ENCODE measurements around the gene DMD.
"Not testable (repeated sequence)": the region's sequence is repeated elsewhere in the genome, so short reads cannot be mapped to it uniquely, and the experiment has no call there.

The DMD gene

DNA sequence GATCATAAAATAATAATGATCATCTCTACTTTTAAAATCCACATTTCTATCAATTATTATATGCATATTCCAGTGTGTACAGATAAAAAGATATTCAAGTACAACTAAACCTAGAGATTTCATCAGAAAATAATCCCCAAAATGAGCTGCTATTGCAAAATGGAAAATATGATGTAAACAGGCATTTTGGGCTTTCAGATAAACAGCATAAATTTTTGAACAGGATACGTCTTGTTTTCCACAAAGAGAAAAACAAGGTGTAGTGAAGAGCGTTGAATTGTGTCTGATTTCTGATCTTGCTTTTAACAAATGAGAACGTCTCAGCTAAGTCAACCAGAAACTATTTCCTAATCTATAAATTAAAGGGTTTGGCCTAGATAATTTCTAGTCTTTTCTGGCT, 1789.9 kb downstream of the DMD start:
- ATAC-seq: no peak
- DNase-seq: no peak

DNA sequence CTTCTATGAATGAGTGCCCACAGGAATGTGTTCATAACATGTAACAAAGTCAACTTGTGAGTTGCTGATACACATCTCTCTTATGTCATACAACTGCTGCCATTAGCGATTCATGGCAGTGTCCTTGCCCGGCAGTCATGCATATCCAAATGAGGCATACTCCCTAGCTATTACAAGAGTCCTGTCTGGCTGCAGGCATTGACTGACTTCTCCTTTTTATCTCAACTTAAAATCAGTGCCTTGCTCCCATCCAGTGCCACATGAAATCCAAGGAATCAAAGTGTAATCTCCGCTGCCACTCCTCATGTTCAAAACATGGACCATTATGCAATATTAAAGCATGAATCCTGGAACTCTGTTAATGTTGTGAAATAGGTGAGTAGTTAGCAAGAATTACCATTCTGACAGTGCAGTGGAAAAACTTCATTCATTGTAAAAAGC, 1790.6 kb downstream of the DMD start:
- no peak for DNase-seq
- no peak for ATAC-seq

DNA sequence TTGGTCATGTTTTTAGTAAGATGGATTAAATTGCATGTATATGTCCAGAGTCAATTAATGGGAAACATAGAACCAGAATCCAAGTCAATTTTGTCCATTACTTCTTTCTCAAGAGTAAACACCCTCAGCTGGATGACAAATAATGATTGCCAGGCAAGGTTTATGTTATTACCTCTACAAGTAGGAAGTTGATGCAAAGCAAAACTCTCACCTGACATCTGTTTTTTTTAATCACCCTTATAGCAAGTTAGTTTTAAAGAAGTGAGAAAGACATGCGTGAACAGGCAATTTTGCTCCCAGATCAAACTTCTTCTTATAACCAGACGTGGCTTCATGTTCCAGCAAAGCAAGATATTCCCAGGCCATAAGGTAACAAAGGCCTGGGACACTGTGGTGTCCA, 1791.0 kb downstream of the DMD start:
- ATAC-seq (no peak), DNase-seq (no peak)

DNA sequence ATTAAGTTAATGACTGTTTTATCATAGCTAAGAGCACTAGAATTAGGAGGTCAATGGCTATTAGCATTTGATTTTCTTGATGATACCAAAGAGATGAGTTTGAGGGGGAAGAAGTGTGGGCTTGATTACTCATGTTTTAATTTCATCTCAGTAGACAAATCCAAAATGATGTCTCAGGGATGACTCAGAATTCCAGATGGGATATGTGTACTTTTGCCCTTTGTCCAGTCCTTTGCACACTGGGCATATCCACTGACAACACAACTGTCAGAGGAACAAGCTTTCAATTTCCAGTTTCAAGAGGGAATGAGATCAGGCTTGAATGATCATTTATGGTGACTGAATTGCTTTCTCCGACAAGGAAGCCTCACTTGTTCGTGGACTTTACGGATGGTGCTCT, 1814.2 kb downstream of the DMD start:
- ATAC-seq (no peak), DNase-seq (no peak)

DNA sequence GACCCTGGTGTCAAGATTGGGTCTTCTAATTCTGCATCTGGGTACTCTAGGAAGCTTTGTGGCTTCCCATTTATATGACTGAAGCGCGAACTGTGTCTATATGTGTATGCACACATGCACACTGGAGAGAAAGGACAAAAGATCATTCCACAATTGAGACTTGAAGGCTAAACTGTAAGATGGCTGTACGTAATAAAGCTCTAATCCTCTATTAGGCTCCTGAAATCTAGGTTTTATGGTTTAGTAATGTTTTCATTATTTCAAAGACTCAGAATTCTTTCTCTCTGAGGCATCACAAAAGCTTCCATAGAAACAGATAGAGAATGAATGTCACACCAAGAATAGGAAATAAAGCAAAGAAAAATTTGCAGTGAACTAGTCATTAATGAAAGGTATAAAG, 1818.8 kb downstream of the DMD start:
- DNase-seq (no peak), ATAC-seq (no peak)

DNA sequence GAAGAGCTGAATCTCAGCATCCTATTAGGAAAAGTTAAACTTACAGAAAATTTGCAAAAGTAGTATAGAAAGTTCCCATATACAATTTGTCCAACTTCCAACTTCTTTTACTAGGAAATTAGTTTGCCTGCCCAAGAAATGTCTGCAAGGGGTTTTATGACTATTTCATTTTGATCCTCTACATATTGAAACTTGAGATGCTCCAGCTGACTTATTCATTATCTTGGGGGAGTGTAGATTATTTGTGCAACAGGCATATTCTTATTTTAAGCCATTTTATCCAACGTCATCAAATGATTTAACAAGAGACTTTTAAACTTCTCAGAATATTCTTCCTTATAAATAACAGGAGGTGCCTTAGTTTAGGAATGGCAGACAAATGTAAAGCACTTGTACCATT, 1822.4 kb downstream of the DMD start:
- ATAC-seq (no peak), DNase-seq (no peak)

DNA sequence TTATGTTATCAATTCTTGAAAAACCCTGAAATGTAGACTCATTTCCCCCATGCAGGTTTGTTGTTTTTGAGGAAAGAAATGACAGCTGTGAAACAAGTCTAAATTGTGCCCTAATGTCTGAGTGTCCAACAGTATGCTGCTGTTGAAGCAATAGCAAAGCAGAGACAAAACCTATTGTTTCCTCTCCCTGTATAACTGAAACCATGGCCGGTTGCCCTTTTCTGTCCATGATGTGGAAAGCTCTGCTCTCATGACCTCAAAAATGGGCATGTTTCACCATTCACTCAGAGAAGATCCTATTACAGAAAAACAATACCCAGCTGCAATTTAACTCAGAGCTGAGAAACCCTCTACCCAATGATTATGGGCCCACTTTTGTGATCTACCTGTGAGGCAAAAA, 1826.9 kb downstream of the DMD start:
- ATAC-seq: no peak
- DNase-seq: no peak

DNA sequence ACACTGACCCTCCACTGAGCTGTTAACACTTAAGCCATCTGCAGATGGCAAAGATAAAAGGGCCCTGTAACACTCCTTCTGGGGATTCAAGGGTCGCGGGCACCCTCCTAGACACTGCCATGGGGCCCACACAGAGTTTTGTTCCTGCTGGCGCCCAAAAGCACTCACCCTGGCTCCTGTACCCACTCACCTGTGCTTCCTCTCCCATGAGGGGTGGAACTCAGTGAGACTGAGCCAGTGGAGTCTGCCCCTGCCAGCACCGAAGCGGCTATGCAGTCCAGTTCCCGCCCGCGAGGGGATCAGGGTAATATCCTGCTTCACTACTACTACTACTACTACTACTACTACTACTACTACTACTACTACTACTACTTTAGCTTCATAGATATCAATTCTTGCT, 1827.4 kb downstream of the DMD start:
- no peak for ATAC-seq
- DNase-seq: no peak

DNA sequence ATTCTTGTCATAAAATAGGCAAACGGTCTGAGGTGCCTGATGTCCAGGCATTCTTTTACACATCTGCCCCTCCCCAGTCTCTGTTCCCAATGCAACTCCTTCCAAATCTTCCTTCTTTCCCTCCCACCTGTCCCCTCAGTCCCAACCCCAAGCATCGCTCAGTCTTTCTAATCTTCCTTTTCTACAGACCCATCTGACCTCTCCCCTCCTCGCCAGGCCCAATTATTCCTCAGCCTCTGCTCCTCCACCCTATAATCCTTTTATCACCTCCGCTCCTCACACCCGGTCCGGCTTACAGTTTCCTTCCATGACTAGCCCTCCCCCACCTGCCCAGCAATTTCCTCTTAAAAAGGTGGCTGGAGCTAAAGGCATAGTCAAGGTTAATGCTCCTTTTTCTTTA, 1832.4 kb downstream of the DMD start:
- not testable (repeated sequence) for ATAC-seq, DNase-seq

DNA sequence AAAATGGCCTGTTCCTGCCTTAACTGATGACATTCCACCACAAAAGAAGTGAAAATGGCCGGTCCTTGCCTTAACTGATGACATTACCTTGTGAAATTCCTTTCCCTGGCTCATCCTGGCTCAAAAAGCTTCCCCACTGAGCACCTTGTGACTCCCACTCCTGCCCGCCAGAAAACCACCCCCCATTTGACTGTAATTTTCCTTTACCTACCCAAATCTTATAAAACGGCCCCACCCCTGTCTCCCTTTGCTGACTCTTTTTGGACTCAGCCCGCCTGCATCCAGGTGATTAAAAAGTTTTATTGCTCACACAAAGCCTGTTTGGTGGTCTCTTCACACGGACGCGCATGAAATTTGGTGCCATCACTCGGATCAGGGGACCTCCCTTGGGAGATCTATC, 1833.5 kb downstream of the DMD start:
- not testable (repeated sequence) for DNase-seq, ATAC-seq

DNA sequence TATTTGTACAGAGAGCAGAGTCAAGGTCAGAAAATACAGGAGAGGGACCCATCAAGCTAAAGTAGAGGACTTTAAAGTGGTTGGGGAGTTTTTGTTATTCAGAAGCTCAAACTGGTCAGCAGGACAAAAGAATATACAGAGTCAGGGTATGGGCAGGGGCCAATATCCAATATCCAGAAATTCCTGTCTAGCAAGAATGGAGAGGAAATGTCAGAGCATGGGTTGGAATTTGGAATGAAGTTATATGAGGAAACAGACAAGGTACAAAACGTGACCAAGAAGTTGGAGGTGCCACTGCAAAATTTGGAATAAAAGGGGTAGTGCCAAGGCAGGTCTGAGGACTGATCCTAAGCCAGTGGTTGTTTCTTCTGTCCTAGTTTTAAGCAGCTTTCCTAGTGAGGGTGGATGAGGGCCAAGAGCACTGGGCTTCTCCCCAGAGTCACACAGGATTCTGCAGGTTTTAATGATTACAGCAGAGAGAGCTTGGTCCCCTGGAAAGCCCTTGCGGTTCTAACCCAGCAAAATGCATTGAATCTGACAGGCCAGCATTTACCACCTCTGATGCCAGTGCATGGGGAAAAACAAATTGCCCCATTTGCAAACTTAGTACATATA, 1834.8 kb downstream of the DMD start:
- DNase-seq (no peak), ATAC-seq (no peak)

DNA sequence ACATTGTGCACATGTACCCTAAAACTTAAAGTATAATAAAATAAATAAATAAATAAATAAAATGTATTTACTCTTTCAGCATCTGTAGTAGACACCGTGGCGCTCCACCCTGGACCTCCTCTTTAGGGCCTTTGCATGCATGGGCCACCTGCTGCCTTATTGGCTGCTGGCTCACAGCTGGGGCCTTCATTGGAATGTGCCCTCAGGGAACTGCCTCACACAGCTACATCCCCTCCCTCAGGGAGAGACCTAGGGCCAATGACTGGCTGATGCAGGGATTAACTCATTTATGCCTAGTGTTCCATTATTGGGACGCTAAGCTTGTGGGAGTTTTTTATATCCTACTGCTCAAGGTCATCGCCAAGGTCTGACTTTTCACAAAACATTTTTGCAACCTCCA, 1836.6 kb downstream of the DMD start:
- no peak for DNase-seq
- ATAC-seq: no peak

DNA sequence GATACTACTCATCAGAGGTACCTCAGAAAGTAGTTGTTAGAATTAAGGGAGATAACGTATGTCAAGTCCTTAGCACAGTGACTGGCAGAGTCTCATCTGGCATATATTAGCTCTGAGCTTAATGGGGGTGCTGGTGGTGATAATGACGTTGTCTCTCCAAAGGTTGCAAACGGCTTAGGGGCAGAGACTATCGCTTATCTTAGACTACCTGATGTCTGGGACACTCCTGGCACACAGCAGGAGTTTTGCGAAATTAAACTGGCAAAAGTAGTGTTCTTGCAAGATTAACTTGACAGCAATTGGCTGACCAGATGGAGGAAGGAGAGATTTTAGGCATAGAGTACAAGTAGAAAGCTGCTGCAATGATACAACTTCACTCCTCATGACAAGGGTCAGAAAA, 1839.4 kb downstream of the DMD start:
- no peak for DNase-seq
- ATAC-seq: no peak

DNA sequence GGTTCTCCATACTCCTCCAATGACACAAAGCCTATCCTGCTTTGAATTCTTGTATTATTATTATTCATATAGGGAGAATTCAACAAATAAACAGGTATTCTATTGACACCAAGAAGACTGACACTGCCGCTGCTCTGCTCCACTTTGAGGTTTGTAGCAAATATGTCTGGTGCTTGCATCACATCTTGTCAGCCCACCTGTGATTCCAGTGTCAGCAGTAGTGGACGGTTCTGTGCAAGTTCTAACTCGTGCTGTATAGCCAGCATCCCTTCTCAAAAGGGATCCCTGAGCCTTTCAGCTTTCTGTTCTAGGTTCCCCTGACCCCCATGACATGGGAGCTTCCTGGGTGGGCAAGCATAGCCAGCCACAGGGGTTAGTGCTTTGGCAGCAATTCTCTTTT, 1843.5 kb downstream of the DMD start:
- ATAC-seq (no peak), DNase-seq (no peak)

DNA sequence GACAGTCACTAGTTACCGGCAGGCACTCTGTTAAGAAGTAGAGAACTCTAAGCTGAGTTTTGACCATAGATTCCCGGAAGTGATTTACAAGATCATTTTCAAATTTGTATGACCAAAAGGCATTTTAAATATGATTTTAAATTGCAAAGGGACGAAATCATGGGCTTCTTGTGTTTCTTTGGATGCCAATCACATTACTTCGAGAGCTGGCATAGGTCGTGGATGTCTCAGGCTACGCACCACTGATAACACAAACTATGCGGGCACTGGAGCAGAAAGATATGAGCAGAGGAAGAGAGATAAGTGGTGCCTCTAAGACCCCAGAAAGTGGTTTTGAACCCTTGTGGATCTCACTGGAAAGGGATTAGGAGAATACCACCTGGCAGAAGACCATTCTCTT, 1845.3 kb downstream of the DMD start:
- no peak for DNase-seq
- ATAC-seq: no peak

DNA sequence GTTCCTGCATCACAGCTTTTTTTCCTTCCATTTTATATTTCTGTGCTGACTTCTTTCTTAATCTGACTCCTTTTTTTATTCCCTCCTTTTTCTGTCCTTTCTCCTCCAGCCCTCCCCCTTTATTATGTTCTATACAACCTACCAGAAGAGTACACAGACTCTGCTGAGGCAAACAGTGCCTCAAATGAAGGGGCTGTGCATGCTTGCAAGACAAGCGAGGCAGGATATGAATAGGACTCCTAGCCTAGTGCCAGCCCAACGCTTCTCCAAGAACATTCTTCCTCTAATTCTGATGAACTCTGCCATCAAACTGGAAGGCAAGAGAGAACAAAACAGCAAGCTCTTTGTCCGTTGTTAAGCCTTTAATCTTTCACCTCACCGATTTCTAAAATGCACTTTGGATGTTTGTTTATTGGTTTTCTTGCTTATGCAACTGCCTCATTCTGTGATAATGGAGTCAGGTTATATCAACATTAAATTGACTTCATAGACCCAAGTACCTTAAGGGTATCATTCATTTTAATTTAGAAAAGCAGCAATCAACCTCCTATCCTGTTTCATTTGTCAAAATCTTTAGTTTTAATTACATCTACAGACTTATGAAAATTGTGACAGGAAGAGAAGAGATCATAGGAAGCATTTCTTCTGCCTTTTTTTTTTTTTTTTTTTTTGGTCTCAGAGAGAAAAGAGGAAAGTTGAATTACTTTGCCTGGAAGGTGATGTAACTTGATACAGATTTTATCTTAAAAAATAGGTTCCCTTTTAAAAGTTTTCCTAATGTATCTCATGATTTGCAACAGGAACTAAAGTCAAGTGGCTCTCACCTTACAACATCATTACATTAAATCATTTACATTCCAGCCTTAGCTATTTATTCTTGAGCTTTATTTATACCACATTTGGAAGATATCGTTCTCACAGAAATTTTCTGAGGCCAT, 1854.8 kb downstream of the DMD start:
- no peak for DNase-seq
- ATAC-seq: no peak

DNA sequence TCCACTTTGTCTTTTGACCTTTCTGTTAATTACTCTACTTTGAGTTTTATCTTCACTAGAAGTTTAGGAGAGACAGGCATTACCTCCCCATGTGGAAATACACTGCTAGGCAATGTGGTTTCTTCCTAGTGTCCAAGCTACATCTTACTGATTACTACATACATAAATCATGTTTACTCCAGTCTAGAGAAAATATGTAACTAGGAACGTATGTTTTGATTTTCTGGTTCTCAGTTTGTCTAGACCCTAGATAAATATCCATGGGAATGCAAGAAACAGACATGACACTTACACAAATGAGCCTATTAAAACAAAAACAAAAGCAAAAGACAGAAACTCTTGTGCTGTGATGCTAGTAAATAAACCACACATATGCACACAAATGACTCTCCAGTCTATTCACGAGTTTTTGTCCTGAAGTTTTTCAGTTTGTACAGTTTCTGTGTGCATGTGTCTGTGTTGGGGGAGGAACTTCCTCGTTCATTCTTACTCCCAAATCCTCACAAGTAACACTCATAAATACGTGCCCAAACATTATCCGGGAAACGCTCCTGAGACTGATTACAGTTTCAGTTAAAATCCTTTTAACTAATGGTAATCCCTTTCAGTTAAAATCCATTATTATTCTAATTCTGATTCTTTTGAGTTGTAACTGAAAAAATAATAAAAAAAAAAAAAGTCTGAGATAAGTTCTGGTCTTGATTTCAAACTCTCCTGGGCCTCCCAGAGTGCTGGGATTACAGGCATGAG, 1856.0 kb downstream of the DMD start:
- ATAC-seq (no peak), DNase-seq (no peak)

DNA sequence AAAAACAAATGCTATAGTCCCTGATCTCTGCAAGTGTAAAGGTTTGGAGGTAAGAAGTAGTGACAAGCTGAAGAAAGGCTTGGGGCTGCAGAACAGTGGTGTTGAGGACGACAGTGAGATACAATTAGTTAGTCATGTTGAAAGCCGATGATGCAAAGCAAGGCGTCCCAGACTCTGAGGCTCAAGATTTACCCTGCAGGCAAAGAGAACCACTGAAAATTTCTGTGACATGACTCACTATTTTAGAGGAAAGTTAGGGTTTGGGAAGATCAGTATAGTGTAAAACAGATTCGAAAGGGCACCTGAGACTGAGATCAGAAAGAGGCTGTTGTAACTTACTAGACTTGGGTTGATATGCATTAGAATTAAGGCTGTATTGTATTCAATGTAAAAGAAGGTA, 1858.3 kb downstream of the DMD start:
- no peak for DNase-seq

DNA sequence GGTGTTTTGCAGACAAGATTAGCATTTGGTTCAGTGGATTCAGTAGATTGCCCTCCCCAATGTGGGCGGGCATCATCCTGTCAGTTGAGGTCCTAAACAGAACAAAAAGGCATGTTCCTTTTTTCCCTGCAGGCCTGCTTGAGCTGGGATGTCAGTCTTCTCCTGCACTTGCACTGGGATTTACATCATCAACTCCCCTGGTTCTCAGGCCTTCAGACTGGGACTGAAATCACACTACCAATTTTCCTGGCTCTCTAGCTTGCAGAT, 1860.6 kb downstream of the DMD start:
- DNase-seq (no peak), ATAC-seq (no peak)

More for the DNA sequence above, 1858.3 kb downstream of the DMD start:
- no peak for ATAC-seq

DNA sequence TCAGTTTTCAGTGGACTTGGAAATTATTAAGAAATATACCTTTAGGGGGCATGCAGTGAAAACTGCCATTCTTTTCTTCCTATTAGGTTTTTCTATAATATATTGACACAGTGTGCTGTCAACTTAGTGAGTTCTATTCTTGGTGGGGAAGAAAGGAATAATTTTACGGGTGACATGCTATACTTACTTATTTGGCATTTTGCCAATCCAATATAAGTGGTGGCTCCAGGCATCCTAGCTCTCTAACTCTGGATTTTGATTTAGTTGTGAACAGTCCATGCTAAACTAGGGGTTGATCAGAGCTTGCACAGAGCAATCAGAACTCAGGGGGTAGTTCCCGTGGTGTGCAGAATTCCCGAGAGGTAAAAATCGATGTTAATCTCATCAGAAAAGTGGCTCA, 1861.8 kb downstream of the DMD start:
- DNase-seq (no peak), ATAC-seq (no peak)

DNA sequence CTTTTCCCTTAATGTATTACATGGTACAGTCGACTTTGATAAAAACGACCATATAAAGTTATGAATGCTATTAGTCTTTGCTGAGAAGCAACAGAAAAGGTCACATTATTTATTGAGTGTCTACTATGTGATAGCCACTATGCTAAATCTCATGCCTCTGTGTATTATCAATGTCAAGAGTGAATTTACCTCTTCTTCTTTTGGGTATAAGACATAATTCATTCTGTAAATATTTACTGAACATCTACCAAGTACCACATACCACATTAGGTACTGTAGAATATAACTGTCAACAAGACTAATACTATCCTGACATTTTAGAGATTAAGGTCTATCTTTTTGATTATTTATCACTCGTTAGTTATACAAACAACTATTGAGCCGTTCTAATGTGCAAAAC, 1870.8 kb downstream of the DMD start:
- ATAC-seq (no peak), DNase-seq (no peak)

DNA sequence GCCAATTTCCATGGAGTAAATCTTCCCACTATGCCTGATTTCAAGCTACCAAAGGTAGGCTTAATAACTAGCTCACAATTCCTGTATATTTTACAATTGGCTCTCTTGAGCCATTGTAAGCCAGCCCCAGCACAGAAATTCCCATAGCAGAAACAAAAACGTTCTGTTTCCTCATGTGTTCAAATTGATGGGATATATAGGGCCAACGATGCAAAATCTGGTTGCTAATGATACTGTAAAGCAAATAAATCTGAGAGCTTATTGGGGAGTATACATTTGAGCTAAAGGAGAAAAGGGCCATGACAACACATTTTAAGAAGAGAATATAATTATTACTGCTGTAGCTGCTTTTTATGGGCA, 1872.4 kb downstream of the DMD start:
- DNase-seq (no peak), ATAC-seq (no peak)

DNA sequence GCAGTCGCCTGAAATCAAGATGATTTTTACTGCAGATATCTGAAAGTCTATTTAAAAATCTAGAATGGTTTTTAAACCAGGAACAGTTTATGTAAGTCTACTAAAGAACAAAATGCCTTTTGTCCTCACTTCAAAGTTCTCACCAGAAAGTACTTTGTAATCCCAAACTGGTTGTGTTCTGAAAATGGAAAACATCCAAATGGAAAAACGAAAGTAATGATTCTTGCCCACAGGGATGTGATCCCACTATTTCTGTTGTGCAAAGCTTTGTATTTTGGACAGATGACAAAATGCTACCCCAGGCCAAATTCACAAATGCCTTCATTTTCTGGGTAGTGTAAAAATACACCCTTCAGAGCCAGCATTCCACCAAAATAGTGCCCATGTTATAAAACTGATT, 1874.0 kb downstream of the DMD start:
- DNase-seq: no peak
- ATAC-seq: no peak

DNA sequence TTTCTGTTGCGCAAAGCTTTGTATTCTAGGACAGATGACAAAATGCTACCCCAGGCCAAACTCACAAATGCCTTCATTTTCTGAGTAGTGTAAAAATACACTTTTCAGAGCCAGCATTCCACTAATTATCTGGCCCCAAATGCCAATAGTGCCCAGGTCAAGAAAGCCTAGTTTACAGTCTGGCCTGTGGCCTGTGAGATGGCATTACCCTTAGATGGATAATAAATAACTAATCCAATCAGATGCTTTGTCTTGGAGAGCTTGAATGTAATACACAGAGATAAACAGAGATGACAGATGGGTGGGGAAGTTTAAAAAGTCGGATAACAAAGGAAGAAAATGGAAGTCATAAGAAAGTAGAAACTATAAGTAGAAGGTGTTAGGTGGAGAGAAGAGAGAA, 1874.9 kb downstream of the DMD start:
- ATAC-seq: no peak
- DNase-seq: no peak

Data from stimulated activated naive CD8-positive, alpha-beta T cell treated with anti-CD3 and anti-CD28 coated beads, Interleukin-15, Interleukin-2, amounts not matched to agents 100 U/mL and 50 U/mL, for 24 hours (primary cell).